ENCODE results near the gene LCE3E.
"Not testable (repeated sequence)": the region's sequence is repeated elsewhere in the genome, so short reads cannot be mapped to it uniquely, and the experiment has no call there.

LCE3E gene, protein sequence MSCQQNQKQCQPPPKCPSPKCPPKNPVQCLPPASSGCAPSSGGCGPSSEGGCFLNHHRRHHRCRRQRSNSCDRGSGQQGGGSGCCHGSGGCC

DNA sequence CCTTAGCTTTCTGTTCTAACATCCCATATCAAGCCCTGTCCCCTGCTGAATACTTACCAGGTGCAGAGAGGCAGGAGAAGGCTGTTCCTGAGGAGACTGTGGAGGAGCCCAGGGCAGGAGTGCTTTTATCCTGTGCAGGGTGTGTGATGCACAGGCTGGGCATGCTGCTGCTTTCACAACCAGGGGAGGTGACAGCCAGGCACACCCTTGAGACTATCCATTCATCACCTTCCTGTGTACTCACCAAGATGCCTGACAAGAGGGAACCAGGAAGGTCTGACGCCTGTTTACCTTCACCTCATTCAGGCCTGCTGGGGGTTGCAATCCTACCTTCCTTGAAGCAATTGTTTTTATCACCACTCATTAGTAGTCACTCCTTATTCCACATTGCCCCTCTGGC is at the start of gene LCE3E:
LCE3E (minus strand) TSS at position 100 of the 400 bp plus-strand sequence. CDS start 572 bp downstream, outside the sequence.
- DNase-seq, result no peak

DNA sequence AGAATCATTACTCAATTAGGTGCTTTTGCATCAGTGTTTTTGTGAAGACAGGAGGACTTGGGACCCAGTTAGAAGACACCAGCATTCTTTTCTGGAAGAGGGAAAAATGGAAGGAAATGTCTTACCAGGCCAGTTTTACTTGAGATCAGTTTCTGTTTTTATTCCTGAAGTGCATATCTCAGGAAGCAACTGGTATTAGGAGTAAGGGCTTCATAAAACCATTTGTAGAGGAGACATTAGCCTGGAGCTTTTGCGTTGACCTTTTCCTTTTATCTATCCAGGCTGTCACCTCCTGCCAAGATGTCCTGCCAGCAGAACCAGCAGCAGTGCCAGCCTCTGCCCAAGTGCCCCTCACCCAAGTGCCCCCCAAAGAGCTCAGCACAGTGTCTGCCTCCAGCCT is 46.9 kb upstream of the LCE3E start, which contains the start of gene LCE3B:
LCE3B (plus strand) TSS at position 301 of the 400 bp plus-strand sequence; CDS start at position 301, 0 bp downstream.
- no peak for DNase-seq

DNA sequence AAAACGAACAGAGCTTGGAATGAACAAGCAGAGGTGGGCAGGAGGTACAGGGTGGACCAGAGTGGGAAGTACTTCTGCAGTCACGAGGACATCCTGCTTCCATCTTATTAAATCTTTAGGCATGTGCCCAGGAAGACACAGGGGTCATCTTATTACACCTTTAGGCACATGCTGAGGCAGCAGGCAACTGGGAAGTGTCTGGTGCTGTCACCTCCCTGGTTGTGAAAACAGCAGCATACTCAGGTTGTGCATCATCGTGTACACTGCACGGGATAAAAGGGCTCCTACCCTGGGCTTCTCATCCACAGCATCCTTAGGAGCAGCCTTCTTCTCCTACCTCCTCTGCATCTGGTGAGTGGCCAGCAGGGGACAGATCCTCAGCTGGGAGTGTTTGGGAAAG is 33.4 kb upstream of the LCE3E start, which contains the start of gene LCE3C:
LCE3C (plus strand) TSS at position 301 of the 400 bp plus-strand sequence. CDS start 498 bp downstream, outside the sequence.
- no peak for DNase-seq

DNA sequence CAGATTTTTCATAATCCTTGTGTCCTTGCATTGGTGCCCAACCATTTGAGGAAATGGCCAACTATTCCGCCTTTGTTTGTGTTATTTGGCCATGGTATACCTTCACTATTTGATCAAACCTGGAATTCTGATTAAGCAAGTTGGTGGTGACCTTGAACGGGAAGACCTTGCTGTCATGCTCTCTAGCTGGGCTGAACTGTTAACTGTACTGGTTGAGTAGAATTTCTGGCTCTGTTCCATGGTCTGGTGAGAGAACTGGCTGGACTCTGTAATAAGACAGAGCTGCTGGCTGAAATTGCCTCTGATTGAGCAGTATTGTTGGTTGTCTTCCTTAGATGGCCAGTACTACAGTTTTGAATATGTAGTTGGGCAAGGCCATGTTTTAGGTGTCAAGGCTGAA is 30.4 kb upstream of the LCE3E start:
- DNase-seq, result no peak

DNA sequence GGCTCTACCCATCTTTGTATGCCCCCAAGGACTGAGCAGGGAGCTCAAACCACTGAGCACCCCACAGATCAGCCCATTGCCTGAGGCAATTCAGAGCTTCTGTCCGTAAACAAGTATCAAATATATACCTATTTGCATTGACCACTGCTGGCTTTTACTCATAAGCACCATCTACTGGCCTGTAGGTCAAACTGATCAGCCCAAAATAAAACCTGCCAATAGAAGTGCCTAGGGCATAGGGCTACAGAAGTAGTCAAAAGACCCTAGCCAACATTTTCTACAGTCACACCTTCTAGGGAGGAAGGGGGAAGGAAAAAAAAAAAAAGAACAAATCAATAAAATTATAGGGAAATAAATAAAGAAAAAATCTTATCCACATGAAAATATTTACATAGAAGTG is 19.0 kb upstream of the LCE3E start:
- no peak for DNase-seq

DNA sequence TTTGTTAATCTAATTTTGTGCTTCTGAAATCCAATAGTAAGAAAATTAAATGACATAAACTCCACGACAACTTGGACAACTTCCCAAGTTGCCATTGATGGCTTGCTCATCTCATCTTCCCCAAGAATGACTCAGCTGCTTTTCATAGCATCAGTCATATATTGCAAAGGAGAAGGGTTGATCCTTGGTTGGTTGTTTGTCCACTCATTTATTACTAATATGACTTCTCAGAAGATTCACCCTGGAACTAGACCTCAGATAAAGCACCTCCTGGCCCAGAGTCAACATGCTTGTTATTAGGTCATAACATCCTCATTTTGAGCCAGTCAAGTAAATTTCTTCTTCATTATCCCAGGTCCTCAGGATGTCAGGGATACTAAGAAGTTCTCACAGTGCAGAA is 16.1 kb upstream of the LCE3E start:
- no peak for DNase-seq

DNA sequence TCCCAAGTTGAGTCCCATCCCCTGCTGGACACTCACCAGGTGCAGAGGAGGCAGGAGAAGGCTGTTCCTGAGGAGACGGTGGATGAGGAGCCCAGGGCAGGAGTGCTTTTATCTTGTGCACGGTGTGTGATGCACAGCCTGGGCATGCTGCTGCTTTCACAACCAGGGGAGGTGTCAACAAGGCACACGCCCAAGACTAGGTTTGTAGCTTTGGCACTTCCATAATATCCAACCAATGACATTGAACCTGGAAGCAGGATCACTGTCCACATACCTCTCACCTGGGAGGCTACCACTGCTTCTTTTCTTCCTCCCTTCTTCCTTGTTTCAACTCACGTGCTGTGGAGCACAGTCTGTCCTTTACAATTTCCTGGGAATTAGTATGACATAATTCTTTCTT is 13.9 kb upstream of the LCE3E start, which contains the start of gene LCE3D:
LCE3D (minus strand) TSS at position 84 of the 400 bp plus-strand sequence. CDS start 580 bp downstream, outside the sequence.
- DNase-seq, result no peak

DNA sequence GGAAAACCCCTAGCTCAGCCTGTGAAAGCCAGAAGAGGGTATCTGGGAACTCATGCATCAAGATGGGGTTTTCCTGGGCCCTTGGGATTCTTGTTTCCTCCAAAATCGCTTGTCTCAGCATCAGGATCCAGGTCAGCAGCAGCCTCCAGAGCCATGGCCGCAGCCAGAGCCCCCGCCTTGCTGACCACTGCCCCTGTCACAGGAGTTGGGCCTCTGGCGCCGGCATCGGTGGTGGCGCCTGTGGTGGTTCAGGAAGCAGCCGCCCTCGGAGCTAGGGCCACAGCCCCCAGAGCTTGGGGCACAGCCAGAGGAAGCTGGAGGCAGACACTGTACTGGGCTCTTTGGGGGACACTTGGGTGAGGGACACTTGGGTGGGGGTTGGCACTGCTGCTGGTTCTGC is 12.9 kb upstream of the LCE3E start:
- not testable (repeated sequence) for DNase-seq

DNA sequence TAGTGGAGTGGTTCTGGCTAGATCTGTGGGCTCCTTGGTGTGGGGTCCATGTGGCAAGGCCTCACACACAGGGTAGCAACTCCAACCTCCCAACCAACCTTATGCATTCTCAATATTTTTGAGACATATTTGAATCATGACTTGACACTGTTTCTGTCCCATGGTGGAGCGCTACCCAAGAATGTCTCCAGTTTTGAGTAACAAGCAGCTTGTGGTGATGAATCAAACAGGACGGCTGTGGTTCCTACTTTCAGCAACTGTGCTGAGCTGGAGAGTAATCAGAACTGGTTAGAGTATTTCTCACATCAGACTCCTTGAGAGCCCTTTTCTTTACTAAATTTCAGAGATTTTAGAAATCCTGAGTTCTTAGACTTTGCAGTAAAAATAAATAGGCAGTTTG is 10.6 kb upstream of the LCE3E start:
- no peak for DNase-seq

DNA sequence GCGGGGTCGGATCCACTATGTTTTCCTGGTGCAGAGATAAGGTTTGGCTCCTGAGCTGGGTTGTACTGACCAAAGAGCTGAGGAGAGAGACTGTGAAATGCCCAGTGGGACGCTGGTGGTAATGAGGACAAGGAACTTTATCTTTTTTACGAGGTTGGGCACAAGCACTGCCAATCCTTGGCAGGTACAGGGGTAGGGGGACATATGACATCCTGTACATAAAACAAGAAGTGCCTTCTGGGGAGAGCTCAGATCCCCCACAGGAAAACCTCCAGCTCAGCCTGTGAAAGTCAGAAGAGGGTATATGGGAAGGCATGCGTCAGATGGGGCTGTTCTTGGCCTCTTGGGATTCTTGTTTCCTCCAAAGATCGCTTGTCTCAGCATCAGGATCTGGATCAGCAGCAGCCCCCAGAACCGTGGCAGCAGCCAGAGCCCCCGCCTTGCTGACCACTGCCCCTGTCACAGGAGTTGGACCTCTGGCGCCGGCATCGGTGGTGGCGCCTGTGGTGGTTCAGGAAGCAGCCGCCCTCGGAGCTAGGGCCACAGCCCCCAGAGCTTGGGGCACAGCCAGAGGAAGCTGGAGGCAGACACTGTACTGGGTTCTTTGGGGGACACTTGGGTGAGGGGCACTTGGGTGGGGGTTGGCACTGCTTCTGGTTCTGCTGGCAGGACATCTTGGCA is 905 bp downstream of the LCE3E start:
- no peak for DNase-seq

DNA sequence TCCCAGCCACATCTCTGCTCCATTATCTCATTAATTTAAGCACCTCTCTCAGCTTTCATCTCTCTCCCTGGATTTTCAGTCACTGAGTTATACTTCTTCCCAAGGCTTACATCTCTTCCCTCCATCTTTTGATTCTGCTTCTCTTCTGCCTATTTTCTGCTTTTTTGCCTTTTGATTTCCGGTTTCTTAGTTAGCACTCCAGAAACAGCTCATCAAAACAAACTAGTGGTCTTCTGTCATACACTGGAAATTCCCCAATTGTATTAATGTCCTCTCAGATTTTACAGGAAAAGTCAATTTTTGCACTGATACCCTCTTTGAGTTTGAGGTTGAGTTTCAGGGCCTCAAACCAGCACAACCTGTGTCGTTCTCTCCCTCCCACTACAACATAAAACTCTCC is 1.5 kb downstream of the LCE3E start:
- DNase-seq, result no peak

DNA sequence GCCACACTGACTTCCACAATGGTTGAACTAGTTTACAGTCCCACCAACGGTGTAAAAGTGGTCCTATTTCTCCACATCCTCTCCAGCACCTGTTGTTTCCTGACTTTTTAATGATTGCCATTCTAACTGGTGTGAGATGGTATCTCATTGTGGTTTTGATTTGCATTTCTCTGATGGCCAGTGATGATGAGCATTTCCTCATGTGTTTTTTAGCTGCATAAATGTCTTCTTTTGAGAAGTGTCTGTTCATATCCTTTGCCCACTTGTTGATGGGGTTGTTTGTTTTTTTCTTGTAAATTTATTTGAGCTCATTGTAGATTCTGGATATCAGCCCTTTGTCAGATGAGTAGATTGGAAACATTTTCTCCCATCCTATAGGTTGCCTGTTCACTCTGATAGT is 18.2 kb downstream of the LCE3E start:
- not testable (repeated sequence) for DNase-seq

DNA sequence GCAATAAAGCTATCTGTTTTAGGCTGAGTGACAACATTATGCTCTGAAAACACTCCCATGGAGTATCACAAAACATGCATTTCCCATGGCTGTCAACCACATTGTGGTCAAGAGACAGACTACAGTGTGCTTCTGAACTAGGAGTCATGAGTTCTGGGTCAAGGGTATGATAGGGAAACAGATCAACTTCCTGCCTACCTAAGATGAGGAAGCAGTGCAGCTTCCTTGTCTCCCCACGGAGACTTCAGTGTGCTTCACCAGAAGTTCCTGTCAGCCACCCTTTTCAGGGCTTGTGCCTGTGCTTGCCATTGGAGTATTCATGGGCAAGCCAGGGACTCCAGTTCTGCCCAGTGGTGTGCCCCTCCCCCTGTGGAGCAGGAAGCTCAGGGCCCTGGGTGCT is 19.9 kb downstream of the LCE3E start:
- DNase-seq, result no peak

DNA sequence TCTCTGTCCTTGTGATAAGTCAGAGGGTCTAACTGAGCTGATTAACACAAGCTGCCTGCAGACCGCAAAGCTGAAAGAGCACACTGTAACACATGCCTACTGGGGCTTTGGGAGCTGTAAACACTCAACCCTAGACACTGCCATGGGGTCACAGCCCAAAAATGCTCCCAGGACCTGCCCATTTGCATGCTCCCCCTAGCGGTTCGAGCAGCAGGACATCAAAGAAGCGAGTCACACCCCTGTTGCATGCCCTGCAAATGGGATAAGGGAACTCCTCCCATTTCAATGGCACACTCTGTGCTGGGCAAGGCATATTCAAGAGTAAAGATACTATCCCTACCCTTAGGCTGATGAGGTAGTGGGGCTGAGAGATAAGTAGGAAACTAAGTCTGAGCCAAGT is 22.8 kb downstream of the LCE3E start:
- DNase-seq, result no peak

DNA sequence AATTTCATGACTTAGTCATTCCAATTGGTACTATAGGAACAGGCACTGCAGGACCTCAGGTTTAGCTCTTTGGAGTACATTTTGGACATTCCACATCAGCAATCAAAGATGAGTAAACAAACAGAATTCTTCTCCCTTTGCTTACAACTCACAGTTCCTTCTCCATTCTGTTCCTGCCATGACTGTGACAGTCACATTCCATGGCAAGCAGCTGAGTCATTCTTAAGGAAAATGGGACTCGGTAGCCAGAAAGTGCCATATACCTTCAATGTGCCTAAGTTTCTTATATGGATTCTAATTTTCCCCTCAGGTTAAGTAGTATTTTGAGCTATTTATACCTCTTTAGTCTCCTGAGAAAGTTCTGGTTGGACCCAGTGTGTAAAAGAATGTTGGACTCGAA is 26.7 kb downstream of the LCE3E start:
- DNase-seq, result no peak

DNA sequence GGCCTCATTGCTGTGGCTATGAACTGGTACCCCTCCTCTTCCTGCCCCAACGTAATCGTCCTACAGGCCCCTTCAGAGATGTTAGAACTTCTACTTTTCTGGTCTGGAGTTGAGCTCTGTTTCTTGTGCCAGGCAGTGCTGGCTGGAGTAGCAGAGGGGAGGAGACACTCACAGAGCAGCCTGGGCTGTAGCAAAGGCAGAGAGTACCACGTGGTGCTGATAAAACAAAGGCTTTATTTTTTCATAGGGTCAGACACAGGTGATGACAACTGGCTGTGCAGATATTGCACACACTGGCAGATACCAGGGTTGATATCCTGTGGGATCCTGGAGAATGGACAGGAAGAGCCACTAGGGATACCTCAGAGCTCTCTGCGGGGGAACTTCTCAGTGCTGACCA is 29.1 kb downstream of the LCE3E start:
- no peak for DNase-seq

DNA sequence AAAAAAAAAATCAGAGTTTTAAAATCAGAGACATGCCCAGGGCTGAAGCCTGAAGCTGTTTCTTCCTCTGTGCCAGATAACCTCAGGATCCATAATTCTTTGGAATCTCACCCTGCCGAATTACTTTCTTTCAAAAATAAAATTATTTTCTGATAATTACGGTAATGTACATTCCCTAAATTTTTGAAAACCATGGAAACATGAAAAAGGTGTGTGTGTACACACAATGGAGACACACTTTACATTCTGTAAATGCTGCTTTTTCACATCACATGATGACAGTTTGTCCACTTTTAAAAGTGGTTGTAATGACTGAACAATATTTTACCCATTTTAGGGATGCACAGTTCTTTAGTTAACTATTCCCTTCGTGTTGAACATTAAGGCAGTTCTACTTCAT is 30.8 kb downstream of the LCE3E start:
- DNase-seq, result no peak

DNA sequence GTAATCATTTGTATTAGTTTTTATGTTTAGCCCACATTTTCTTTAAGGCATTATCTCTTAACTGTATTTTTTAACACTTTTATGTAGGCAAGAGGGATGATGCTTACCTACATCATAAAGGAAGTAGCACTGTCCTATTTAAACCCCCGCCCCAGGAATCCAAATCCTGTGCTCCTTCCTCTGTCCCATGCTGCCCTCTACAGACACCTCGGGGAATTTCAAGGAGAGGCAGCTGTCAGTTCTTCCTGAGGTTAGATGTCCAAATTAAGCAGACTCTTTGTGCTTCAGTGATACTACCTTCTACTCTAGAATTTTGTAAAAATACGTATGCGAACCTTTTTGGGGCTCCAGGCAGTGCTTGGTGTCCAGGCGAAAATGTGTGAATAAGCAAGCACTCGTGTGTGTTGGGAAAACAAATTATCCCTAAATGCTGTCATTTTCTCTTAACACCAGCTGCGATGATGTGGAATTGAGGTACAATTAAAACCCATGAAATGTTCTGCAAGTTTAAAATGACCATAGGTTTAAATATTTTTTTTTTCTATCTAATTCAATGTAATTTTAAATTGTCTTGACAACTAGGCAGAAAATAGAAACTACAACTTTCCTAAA is 33.1 kb downstream of the LCE3E start:
- DNase-seq, result peak; percentile 58

DNA sequence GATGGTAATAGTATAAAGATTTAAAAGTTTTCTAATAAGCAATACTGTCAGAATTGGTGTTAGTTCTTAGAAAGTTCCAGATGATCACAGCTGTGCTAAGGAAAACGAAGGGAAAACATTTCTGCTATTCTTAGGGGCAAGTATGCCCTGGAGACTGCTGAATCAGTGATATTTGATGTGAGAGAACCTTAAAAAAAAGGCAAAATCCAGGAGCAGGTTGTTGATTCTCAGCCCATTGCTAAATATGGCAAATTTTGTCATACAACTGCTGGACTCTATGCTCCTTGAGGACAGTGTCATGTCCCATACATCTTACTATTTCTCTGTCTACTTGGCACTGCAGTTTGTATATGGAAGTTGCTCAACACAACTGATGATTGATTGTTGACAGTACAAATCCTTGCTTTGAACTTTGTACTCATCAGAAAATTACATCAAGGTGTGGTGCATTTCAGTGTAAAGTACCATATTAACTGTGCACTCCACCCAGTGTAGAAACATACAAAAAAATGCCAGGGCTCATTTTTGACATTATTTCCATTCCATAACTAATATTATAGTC is 41.4 kb downstream of the LCE3E start:
- DNase-seq, result no peak

DNA sequence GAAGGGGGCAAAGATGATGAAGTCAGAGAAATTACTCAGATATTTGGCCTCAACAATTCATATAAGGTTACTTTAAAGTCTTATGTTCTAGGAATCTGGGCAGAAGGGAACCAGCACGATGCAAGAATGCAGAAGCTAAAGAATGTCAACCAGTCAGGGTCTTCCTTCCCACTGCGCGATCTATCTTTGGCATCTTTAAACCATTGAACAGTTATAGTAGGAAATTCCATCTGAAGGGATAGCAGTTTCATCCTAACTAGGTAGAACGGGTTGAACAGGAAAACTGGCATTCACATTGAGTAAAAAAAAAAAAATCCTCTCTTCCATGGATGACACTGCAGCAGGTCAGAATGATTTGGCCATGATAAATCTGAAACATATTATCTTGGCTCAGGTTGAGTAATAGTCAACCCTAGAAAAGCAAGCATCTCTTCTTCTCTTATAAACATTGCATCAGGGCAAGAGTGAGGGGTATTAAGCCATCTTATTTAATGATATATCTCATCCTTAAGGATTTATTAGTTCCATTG is 46.0 kb downstream of the LCE3E start:
- DNase-seq, result no peak

DNA sequence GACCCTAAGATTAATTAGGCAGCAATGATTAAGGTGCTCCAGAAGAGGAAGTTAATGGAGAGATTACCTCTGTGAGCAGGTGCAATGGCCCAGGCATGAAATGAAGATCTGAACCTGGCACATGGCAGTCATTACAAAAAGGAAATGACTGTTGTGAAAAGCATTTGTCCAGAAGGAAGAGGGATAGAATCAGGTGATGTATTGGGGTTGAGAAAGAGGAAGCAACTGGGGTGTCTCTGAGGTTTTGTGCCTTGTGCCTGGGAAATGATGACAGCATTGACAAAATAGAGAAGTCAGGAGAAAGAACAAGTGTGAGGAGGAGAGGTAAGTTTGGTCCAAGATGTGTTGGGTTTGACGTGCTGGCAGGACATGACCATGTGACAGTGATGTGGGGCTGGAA is 46.7 kb downstream of the LCE3E start:
- DNase-seq, result no peak

DNA sequence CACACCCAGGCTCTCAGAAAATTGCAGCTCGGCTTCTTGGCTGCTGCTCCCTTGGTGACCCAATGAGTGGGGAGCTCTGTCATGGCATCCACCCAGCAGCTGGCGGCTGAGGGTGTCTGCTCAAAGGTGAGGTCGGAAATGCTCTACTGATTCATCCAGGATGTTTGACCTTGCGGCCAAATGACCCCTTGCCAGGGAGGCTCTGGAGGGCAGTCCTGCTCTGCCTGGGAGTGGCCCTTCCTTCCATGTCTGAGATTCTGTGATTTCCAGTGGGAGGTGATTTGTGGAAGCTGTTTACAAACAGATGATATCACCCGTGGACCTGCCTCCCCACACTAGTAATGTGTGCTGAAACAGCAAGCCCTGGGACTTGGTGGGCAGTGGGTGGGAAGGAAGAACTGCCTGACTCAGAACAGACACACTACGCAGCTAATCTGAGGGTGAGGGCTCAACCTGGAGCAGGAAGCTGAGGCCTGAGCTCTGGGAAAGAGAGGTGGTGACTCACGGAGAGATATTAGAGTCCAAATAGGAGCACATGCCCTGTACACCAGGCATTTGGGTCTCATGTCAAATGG is 49.3 kb downstream of the LCE3E start:
- DNase-seq, result no peak

DNA sequence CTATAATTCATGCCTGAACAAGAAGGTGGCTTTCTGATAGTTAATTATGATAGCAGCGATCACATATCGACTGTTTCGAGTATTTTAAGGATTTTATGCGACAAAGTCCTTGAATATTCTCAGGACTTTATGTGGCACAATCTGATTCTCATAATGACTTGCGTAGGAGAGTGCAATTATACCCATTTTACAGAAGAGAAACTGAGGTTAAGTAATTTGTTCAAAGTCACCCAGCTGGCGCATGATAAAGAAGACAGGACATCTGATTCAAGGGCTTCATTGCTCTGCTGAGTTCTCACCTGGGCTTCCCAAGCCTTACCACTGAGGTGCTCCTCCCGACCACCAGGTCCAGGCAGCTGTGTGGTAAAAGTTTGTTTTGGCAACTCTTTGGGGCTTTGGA is 50.5 kb downstream of the LCE3E start:
- DNase-seq, result peak; percentile 12

Measured in eye (tissue), 1 donor.